Neural progenitor cell (in vitro differentiated cells): ENCODE data around the gene GTPBP3.

ENCODE experiments used
- CTCF ChIP-seq: fragments of 200-600 bp; sonication (generic); IDR thresholded peaks from 2 replicates; pipeline ENCODE4 v1.5.1; 2017; ENCODE audit warnings: antibody characterized with exemption, mild to moderate bottlenecking
- EZH2 ChIP-seq: fragments of 200-600 bp; sonication (generic); IDR thresholded peaks from 2 replicates; pipeline ENCODE4 v1.6.1; 2017; ENCODE audit warnings: antibody characterized with exemption, mild to moderate bottlenecking, moderate library complexity
- EZH2phosphoT487 ChIP-seq: fragments of 200-600 bp; sonication (generic); IDR thresholded peaks from 2 replicates; pipeline ENCODE4 v1.6.1; 2017; ENCODE audit warnings: antibody characterized with exemption

- TF ChIP-seq CTCF (no peak), EZH2 (no peak), EZH2phosphoT487 (no peak)
Measured at GRCh38 chr19:17320435-17320834, 16.9 kb upstream of the GTPBP3 start.
